ENCODE results near the gene SMIM1. TPM values are rescaled to one million over a fixed set of nuclear protein-coding genes. Genes with fewer than 3 reads are reported as not detected.
A peak's percentile ranks its signal among the peaks of the same experiment; 100 is the strongest.

Gene SMIM1
- total and polyA plus RNA-seq, 9 of the 15 experiments (the other 6 are each of a cell fraction or from before 2014, with no cell fraction given), result 2.3 to 125 (median 24.3) TPM

DNA sequence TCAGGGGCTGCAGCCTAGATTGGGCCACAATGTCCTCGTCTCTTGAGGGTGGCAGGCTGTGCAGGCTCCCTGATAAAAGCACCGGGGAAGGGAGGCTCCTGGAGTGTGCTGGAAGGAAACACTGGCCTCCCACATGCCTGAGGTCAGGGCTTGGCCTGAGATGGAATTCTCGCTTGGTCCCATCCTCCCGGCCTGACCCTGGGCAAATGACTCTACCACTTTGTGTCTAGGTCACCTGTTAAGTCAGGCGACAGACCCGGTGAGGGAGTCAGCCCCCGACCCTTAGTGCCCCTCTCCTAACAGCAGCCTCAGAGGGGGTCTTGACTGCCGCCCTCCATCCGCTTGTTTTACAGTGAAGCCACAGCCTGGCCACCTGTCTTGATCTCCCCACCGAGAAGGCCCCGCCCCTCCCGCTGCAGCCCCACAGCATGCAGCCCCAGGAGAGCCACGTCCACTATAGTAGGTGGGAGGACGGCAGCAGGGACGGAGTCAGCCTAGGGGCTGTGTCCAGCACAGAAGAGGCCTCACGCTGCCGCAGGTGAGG, 2.5 kb downstream of the SMIM1 start (continued):
- no peak for TF ChIP-seq ZFP91 (CRISPR knock-in tag; IDR thresholded peaks at IDR 0.05)
- no peak; the same call in 1 of the 2 replicates for TF ChIP-seq ZC3H4 (CRISPR knock-in tag; IDR thresholded peaks at IDR 0.05; ENCODE audit: borderline replicate concordance)
- TF ChIP-seq HMGN3 (IDR thresholded peaks at IDR 0.05; ENCODE audit: borderline replicate concordance, extremely low read depth, insufficient read length, low read depth, low read length), result no peak
- TF ChIP-seq PRMT5 (CRISPR knock-in tag; IDR thresholded peaks at IDR 0.05), result no peak
- TF ChIP-seq ZBTB17 (CRISPR knock-in tag; IDR thresholded peaks at IDR 0.05), result no peak
- no peak for TF ChIP-seq ZNF253 (CRISPR knock-in tag; conservative IDR thresholded peaks at IDR 0.05)
- TF ChIP-seq ZNF347 (CRISPR knock-in tag; IDR thresholded peaks at IDR 0.05; ENCODE audit: low read depth), result no peak
- no peak for TF ChIP-seq KLF1 (tag; IDR thresholded peaks at IDR 0.05)
- no peak for TF ChIP-seq DLX4 (CRISPR knock-in tag; IDR thresholded peaks at IDR 0.05)
- TF ChIP-seq PHF21A (IDR thresholded peaks at IDR 0.05; ENCODE audit: borderline replicate concordance, low read depth), result peak; percentile 68; the same call in 1 of the 2 replicates
- peak; percentile 86 for TF ChIP-seq SMAD4 (CRISPR knock-in tag; conservative IDR thresholded peaks at IDR 0.05)
- TF ChIP-seq ZNF24 (IDR thresholded peaks at IDR 0.05), result no peak
- no peak for TF ChIP-seq ZBTB8A (IDR thresholded peaks at IDR 0.05; ENCODE audit: partially characterized antibody)
- no peak for TF ChIP-seq ZNF695 (CRISPR knock-in tag; IDR thresholded peaks at IDR 0.05)
- no peak for TF ChIP-seq PPARD (CRISPR knock-in tag; IDR thresholded peaks at IDR 0.05)
- TF ChIP-seq RFX1 (IDR thresholded peaks at IDR 0.05), result no peak
- no peak for TF ChIP-seq ZNF282 (CRISPR knock-in tag; IDR thresholded peaks at IDR 0.05)
- no peak for TF ChIP-seq CUX1 (CRISPR knock-in tag; IDR thresholded peaks at IDR 0.05)
- no peak for TF ChIP-seq ETV5 (CRISPR knock-in tag; IDR thresholded peaks at IDR 0.05; ENCODE audit: low read depth)
- TF ChIP-seq TCF7L2 (IDR thresholded peaks at IDR 0.05; ENCODE audit: low read depth, low read length), result no peak
- no peak for TF ChIP-seq SNAPC5 (CRISPR knock-in tag; IDR thresholded peaks at IDR 0.05)
- TF ChIP-seq E2F4 (CRISPR knock-in tag; IDR thresholded peaks at IDR 0.05; ENCODE audit: low read depth), result no peak
